Lower leg skin (tissue), 3 donors: ENCODE measurements around the gene PECR.

Experiments
- CTCF ChIP-seq, 3 donors: fragments of 450-650 bp; IDR thresholded peaks; one replicate each; pipeline ENCODE4 v1.5.1; 2016; ENCODE audit warnings: antibody characterized with exemption in 3 of 3, mild to moderate bottlenecking in 3 of 3, moderate library complexity in 2 of 3
- POLR2A ChIP-seq, 2 donors: fragments of 450-650 bp; IDR thresholded peaks; one replicate each; pipeline ENCODE4 v1.6.1; 2016 to 2017; ENCODE audit warnings: antibody characterized with exemption in 2 of 2, mild to moderate bottlenecking in 1 of 2, moderate library complexity in 1 of 2

DNA sequence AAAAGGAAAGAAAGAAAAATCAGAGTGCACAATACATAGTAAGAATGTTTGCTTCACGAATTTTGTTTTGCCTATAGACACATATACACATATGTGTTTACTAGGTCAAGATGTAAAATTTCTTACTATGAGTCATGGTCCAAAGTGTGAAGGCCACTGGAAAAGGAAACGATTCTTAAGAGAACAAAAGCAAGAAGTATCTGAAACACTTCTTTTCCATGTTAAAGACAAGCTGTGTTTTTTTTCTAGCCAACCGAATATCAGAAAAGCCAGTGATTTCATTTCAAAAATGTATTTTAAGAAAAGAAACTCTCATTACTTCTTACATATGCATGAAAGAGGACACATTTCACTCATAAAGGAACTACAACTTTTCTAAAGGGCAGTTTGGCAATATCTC is 24.9 kb downstream of the PECR start:
- TF ChIP-seq CTCF (IDR thresholded peaks at IDR 0.05) (no peak), POLR2A (IDR thresholded peaks at IDR 0.05) (no peak)
